GM12892 (cell line): ENCODE results near the gene INTS2.

Experiments
- POLR2A ChIP-seq: IDR thresholded peaks from 2 replicates; pipeline ENCODE4 v1.6.1; 2011; ENCODE audit warnings: low read depth, low read length, control low read depth
- POLR2AphosphoS5 ChIP-seq: IDR thresholded peaks from 2 replicates; pipeline ENCODE4 v1.6.1; 2011; ENCODE audit warnings: low read depth, low read length, control low read depth

- TF ChIP-seq POLR2AphosphoS5: no peak
- TF ChIP-seq POLR2A: no peak
Measured at GRCh38 chr17:61955619-61956018, 27.8 kb upstream of the INTS2 start.
